H1 (cell line): ENCODE measurements around the gene HMGN2. TPM values are rescaled to one million over a fixed set of nuclear protein-coding genes. Genes with fewer than 3 reads are reported as not detected.

Experiments
- ASH2L ChIP-seq: fragments of 200-600, 300-600 bp; sonication (generic); IDR thresholded peaks from one replicate; pipeline ENCODE4 v1.7.1; 2017; ENCODE audit warnings: low read length
- ATF2 ChIP-seq: IDR thresholded peaks from 2 replicates; pipeline ENCODE4 v1.6.1; 2012; ENCODE audit warnings: low read length, inconsistent platforms
- BACH1 ChIP-seq: IDR thresholded peaks from 2 replicates; pipeline ENCODE4 v1.6.1; 2012; ENCODE audit warnings: low read length, improper control_type of control experiment
- CBX8 ChIP-seq: fragments of 300-800, 300-1000 bp; sonication (generic); IDR thresholded peaks from 2 replicates; pipeline ENCODE4 v1.7.1; 2016; ENCODE audit warnings: low read depth, low read length, borderline replicate concordance
- CEBPB ChIP-seq: IDR thresholded peaks from 2 replicates; pipeline ENCODE4 v1.6.1; 2012; ENCODE audit warnings: low read depth, low read length
- CHD2 ChIP-seq: IDR thresholded peaks from 2 replicates; pipeline ENCODE4 v1.6.1; 2012; ENCODE audit warnings: low read length, improper control_type of control experiment
- CTBP2 ChIP-seq: IDR thresholded peaks from 2 replicates; pipeline ENCODE4 v1.7.0; 2011; ENCODE audit warnings: borderline replicate concordance, mild to moderate bottlenecking, moderate library complexity, mixed read lengths, low read length; ENCODE audit not compliant: insufficient read depth, insufficient read length
- HDAC6 ChIP-seq: IDR thresholded peaks from one replicate; pipeline ENCODE4 v1.7.1; 2012; ENCODE audit warnings: low read depth, mild to moderate bottlenecking, inconsistent platforms, low read length, moderate library complexity
- KDM1A ChIP-seq: fragments of 200-600, 300-600 bp; sonication (generic); IDR thresholded peaks from 2 replicates; pipeline ENCODE4 v1.7.1; 2016; ENCODE audit warnings: mild to moderate bottlenecking, low read length, borderline replicate concordance
- MAX ChIP-seq: IDR thresholded peaks from 2 replicates; pipeline ENCODE4 v1.6.1; 2012; ENCODE audit warnings: inconsistent platforms
- NANOG ChIP-seq: IDR thresholded peaks from 2 replicates; pipeline ENCODE4 v1.6.1; 2011; ENCODE audit warnings: low read length, low read depth, mild to moderate bottlenecking, inconsistent platforms; ENCODE audit not compliant: insufficient read depth, poor library complexity, severe bottlenecking
- PHF8 ChIP-seq: fragments of 200-600 bp; sonication (generic); conservative IDR thresholded peaks from 2 replicates; pipeline ENCODE4 v1.7.1; 2012; ENCODE audit warnings: low read depth, mild to moderate bottlenecking, inconsistent platforms, low read length, moderate library complexity
- POLR2A ChIP-seq, 2 experiments: IDR thresholded peaks; 1 replicate in 1 of 2; 2 replicates in 1 of 2; pipeline ENCODE4 v1.6.1; 2011; ENCODE audit warnings: low read depth in 2 of 2, low read length in 2 of 2, mild to moderate bottlenecking in 2 of 2; ENCODE audit errors: control extremely low read depth in 1 of 2
- POLR2AphosphoS5 ChIP-seq: IDR thresholded peaks from 2 replicates; pipeline ENCODE4 v1.6.1; 2011; ENCODE audit warnings: low read depth, low read length
- POU5F1 ChIP-seq: IDR thresholded peaks from 2 replicates; pipeline ENCODE4 v1.6.1; 2011; ENCODE audit warnings: low read depth, mild to moderate bottlenecking, low read length, moderate library complexity
- RNF2 ChIP-seq: fragments of 200-900, 300-1000 bp; sonication (generic); IDR thresholded peaks from 2 replicates; pipeline ENCODE4 v1.7.1; 2016; ENCODE audit warnings: borderline replicate concordance, low read depth, mild to moderate bottlenecking, antibody characterized with exemption, low read length; ENCODE audit not compliant: poor library complexity, severe bottlenecking; ENCODE audit errors: missing control alignments
- RXRA ChIP-seq: IDR thresholded peaks from 2 replicates; pipeline ENCODE4 v1.6.1; 2011; ENCODE audit warnings: low read depth, mild to moderate bottlenecking, low read length, moderate library complexity; ENCODE audit not compliant: insufficient read depth
- SP2 ChIP-seq: IDR thresholded peaks from 2 replicates; pipeline ENCODE4 v1.6.1; 2012; ENCODE audit warnings: mild to moderate bottlenecking, low read length, inconsistent platforms
- SRF ChIP-seq: IDR thresholded peaks from 2 replicates; pipeline ENCODE4 v1.6.1; 2011; ENCODE audit warnings: mild to moderate bottlenecking, low read depth, low read length, moderate library complexity
- SUZ12 ChIP-seq: fragments of 200-600 bp; sonication (generic); IDR thresholded peaks from 2 replicates; pipeline ENCODE4 v1.6.1; 2012; ENCODE audit warnings: mild to moderate bottlenecking, inconsistent platforms, low read length, moderate library complexity, mixed read lengths
- TAF1 ChIP-seq: IDR thresholded peaks from 2 replicates; pipeline ENCODE4 v1.6.1; 2011; ENCODE audit warnings: mild to moderate bottlenecking, low read depth, low read length
- USF2 ChIP-seq: IDR thresholded peaks from 2 replicates; pipeline ENCODE4 v1.6.1; 2011; ENCODE audit warnings: low read length, improper control_type of control experiment
- polyA plus RNA-seq, 7 experiments: library from polyadenylated mRNA; depleted of rRNA in 3 of 7; stranded (reverse) in 5 of 7; unstranded in 2 of 7; fragments of >200 nt in 5 of 7; fragments of 200-250 nt in 2 of 7; gene quantifications; 1 replicate in 5 of 7; 2 replicates in 1 of 7; 4 replicates in 1 of 7; pipeline versions ENCODE4 v1.2.1 to v1.2.3, GENCODE V29; 2011 to 2013; ENCODE audit warnings: missing spikeins in 2 of 7, mixed read lengths in 2 of 7
- total RNA-seq: library from RNA; stranded (reverse); fragmentation: NEBNext Ultra II Directional; extraction: Animal tissue kit (Norgen Biotek cat#: 25700); gene quantifications from 2 replicates; pipeline ENCODE4 v1.2.1, GENCODE V29; 2021

HMGN2 gene
- total and polyA plus RNA-seq, 2 of the 8 experiments (the other 6 are each of a cell fraction or from before 2014, with no cell fraction given), result 254 to 453 TPM

- no peak for TF ChIP-seq CTBP2
- no peak for TF ChIP-seq CEBPB
- no peak for TF ChIP-seq BACH1
- no peak for TF ChIP-seq HDAC6
- TF ChIP-seq ASH2L, result peak; percentile 64
- TF ChIP-seq POLR2AphosphoS5, result peak; percentile 0; the same call in 1 of the 2 replicates
- peak; percentile 92 for TF ChIP-seq MAX
- TF ChIP-seq POLR2A (IDR thresholded peaks at IDR 0.05; ENCODE audit: control extremely low read depth in 1 of 2, low read depth in 2 of 2, low read length in 2 of 2), result no peak; a peak in 1 of 3 replicates
- TF ChIP-seq POU5F1, result no peak
- peak; percentile 61 for TF ChIP-seq USF2
- TF ChIP-seq TAF1, result peak; percentile 75
- no peak; the same call in 1 of the 2 replicates for TF ChIP-seq PHF8
- no peak for TF ChIP-seq NANOG
- no peak for TF ChIP-seq SRF
- TF ChIP-seq KDM1A, result no peak
- TF ChIP-seq SP2, result no peak
- no peak for TF ChIP-seq ATF2
- no peak for TF ChIP-seq CBX8
- TF ChIP-seq RXRA, result no peak
- TF ChIP-seq SUZ12, result no peak
- no peak for TF ChIP-seq CHD2
- no peak for TF ChIP-seq RNF2
These were observed 28.4 kb downstream of the HMGN2 start (continued) for GRCh38 chr1:26500488-26501175.
